Suprapubic skin (tissue), 4 donors: ENCODE data around the gene CCS. TPM values are rescaled to one million over a fixed set of nuclear protein-coding genes. Genes with fewer than 3 reads are reported as not detected.
"Not testable (repeated sequence)": the region's sequence is repeated elsewhere in the genome, so short reads cannot be mapped to it uniquely, and the experiment has no call there.

Source experiments
- DNase-seq, 2 donors: peaks; one replicate each; pipeline ENCODE4 v3.0.0-alpha.2; 2019; ENCODE audit warnings: low spot score in 2 of 2
- H3K27ac ChIP-seq: fragments of 200-600 bp; sonication (generic); one replicate; pipeline ENCODE4 v1.5.1; 2019
- H3K27me3 ChIP-seq: fragments of 200-600 bp; sonication (generic); one replicate; pipeline ENCODE4 v1.5.1; 2019
- H3K36me3 ChIP-seq: fragments of 200-600 bp; sonication (generic); one replicate; pipeline ENCODE4 v1.5.1; 2019
- H3K4me1 ChIP-seq: fragments of 200-600 bp; sonication (generic); one replicate; pipeline ENCODE4 v1.5.1; 2019
- H3K4me3 ChIP-seq: fragments of 200-600 bp; sonication (generic); one replicate; pipeline ENCODE4 v1.5.1; 2019; ENCODE audit warnings: mild to moderate bottlenecking
- H3K9me3 ChIP-seq: fragments of 200-600 bp; sonication (generic); one replicate; pipeline ENCODE4 v1.5.1; 2019
- EP300 ChIP-seq: sonication (generic); formaldehyde crosslinking; IDR thresholded peaks from one replicate; pipeline ENCODE4 v1.6.1; 2017; ENCODE audit warnings: antibody characterized with exemption
- POLR2A ChIP-seq, 2 donors: fragments of 450-650 bp; IDR thresholded peaks; one replicate each; pipeline ENCODE4 v1.6.1; 2017; ENCODE audit warnings: antibody characterized with exemption in 2 of 2, mild to moderate bottlenecking in 2 of 2, moderate library complexity in 2 of 2
- POLR2AphosphoS5 ChIP-seq, 3 donors: sonication (generic); formaldehyde crosslinking; IDR thresholded peaks; one replicate each; pipeline ENCODE4 v1.6.1; 2017; ENCODE audit warnings: antibody characterized with exemption in 3 of 3
- WGBS: methylation state at CpG from one replicate; pipeline ENCODE4 v1.1.5; 2018; 5-methylcytosine and 5-hydroxymethylcytosine counted together
- total RNA-seq, 4 donors: library from RNA; depleted of rRNA; stranded (reverse); fragments of >200 nt; gene quantifications; one replicate each; pipeline ENCODE4 v1.1.0, GENCODE V29; 2016
- TF ChIP-seq, protein P1 (sequence below), 2 donors: fragments of 200-600 bp in 1 of 2; fragments of 450-650 bp in 1 of 2; sonication (generic) in 1 of 2; IDR thresholded peaks; one replicate each; pipeline ENCODE4 v1.5.1; 2016 to 2019; ENCODE audit warnings: antibody characterized with exemption in 2 of 2, mild to moderate bottlenecking in 1 of 2, moderate library complexity in 1 of 2

CCS gene
- total RNA-seq = 10 to 100 TPM; 14.1 to 36.3 (median 20.2) TPM

DNA sequence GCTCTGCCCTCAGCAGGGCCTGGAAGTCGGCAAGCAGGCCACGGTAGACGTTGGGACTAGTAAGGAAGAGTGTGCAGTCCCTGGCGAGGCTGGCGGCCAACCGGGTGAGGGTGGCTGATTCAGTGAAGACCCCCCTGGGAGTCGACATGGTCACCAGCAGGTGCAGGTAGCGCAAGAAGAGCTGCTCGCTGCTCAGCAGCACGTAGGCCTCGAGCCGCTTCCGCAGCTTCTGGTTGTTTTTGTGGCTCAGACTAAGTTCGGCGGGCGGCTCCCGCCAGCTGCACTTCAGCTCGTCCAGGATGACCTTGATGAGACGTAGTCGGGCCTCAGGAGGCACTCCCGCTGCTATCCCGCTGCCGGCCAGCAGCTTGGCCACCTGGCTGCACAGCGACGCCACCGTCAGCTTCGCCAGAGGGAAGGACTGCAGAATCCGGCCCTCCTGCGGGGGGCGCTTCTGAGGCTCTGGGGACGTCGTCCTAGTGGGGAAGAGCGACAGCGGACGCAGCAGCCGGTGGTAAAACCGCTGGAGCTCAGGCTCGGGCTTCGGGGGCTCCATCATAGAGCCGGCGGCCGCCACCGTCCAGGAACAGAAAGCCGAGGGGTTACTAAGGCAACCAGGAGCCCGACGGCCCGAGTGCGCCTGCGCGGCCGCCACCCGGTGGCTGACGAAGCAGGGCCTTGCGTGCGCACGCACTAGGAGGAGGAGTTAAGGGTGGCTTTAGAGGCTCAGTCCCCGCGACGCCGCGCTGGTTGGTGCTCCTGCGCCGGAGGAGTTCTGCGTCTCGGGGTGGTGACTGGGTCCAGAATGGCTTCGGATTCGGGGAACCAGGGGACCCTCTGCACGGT lies at the start of gene CCS, which contains the start of gene CCDC87:
Gene CCS (plus strand): TSS at position 729 of the 846 bp plus-strand sequence. CDS start 77 bp downstream, at position 806.
Gene CCDC87 (minus strand): TSS at position 607 of the 846 bp plus-strand sequence. CDS start 48 bp downstream, at position 559.
- H3K36me3 ChIP-seq = no peaks in the 10 kb centered on the region
- peak within 1 kb of the TSS; percentile 66 for H3K27ac ChIP-seq
- 29% methylated on average over 41 of the region's 68 CpGs for WGBS
- peak within 1 kb of the TSS; percentile 65 for H3K4me3 ChIP-seq
- no peaks in the 10 kb centered on the region for H3K9me3 ChIP-seq
- no peaks in the 10 kb centered on the region for H3K27me3 ChIP-seq
- TF ChIP-seq POLR2A (IDR thresholded peaks at IDR 0.05) (peak in 1 of 2 donors; percentile 75), POLR2AphosphoS5 (IDR thresholded peaks at IDR 0.05) (peak in 1 of 3 donors; percentile 58), EP300 (no peak)
- TF ChIP-seq, protein P1, sequence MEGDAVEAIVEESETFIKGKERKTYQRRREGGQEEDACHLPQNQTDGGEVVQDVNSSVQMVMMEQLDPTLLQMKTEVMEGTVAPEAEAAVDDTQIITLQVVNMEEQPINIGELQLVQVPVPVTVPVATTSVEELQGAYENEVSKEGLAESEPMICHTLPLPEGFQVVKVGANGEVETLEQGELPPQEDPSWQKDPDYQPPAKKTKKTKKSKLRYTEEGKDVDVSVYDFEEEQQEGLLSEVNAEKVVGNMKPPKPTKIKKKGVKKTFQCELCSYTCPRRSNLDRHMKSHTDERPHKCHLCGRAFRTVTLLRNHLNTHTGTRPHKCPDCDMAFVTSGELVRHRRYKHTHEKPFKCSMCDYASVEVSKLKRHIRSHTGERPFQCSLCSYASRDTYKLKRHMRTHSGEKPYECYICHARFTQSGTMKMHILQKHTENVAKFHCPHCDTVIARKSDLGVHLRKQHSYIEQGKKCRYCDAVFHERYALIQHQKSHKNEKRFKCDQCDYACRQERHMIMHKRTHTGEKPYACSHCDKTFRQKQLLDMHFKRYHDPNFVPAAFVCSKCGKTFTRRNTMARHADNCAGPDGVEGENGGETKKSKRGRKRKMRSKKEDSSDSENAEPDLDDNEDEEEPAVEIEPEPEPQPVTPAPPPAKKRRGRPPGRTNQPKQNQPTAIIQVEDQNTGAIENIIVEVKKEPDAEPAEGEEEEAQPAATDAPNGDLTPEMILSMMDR (IDR thresholded peaks at IDR 0.05) = peak; percentile 57 to 77
- peaks cover 30% of the 10 kb centered on the region for H3K4me1 ChIP-seq
- DNase-seq = peak; percentile 99

GRCh38 chr11:66543263-66544107 lies 49.5 kb upstream of the CCS start:
- Histone ChIP-seq H3K36me3 (peaks cover 33% of the 10 kb centered on the region), H3K9me3 (no peaks in the 10 kb centered on the region), H3K4me1 (peaks cover 36% of the 10 kb centered on the region), H3K4me3 (no peak overlapping the region), H3K27ac (no peak overlapping the region), H3K27me3 (no peaks in the 10 kb centered on the region)
- 53% methylated on average over 10 of the region's 26 CpGs for WGBS
- no peak for TF ChIP-seq EP300
- TF ChIP-seq, protein P1 (IDR thresholded peaks at IDR 0.05) = no peak
- TF ChIP-seq POLR2AphosphoS5 (IDR thresholded peaks at IDR 0.05) = no peak
- TF ChIP-seq POLR2A (IDR thresholded peaks at IDR 0.05) = no peak
- no peak for DNase-seq

DNA sequence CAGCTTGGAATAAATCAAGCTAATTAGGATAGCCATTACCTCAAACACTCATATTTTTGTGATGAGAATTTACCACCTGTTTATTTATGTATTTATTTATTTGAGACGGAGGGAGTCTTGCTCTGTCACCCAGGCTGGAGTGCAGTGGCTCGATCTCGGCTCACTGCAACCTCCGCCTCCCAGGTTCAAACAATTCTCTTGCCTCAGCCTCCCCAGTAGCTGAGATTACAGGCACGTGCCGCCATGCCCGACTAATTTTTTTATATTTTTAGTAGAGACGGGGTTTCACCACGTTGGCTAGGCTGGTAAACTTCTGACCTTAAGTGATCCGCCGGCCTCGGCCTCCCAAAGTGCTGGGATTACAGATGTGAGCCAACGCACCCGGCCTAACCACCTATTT lies 48.0 kb upstream of the CCS start:
- not testable (repeated sequence) for H3K27ac ChIP-seq, H3K27me3 ChIP-seq, H3K9me3 ChIP-seq, DNase-seq
- peak overlapping the region; percentile 73 for H3K4me3 ChIP-seq
- WGBS = 64% methylated on average over 14 of the region's 14 CpGs
- H3K36me3 ChIP-seq = peaks cover 22% of the 10 kb centered on the region
- H3K4me1 ChIP-seq = peaks cover 36% of the 10 kb centered on the region

GRCh38 chr11:66545701-66546367 lies 47.2 kb upstream of the CCS start, which contains the start of gene ZDHHC24:
ZDHHC24 (minus strand) TSS chr11:66546048; CDS start chr11:66546003, 45 bp downstream.
- no peaks in the 10 kb centered on the region for H3K9me3 ChIP-seq
- peaks cover 36% of the 10 kb centered on the region for H3K4me1 ChIP-seq
- TF ChIP-seq POLR2AphosphoS5 (IDR thresholded peaks at IDR 0.05) (peak in 1 of 3 donors; percentile 87), EP300 (no peak), POLR2A (IDR thresholded peaks at IDR 0.05) (peak in 1 of 2 donors; percentile 36)
- TF ChIP-seq, protein P1 (IDR thresholded peaks at IDR 0.05) = no peak
- no peaks in the 10 kb centered on the region for H3K27me3 ChIP-seq
- H3K27ac ChIP-seq = peak within 1 kb of the TSS; percentile 53
- H3K4me3 ChIP-seq = peak within 1 kb of the TSS; percentile 73
- H3K36me3 ChIP-seq = peaks cover 22% of the 10 kb centered on the region
- WGBS = 0% methylated on average over 26 of the region's 71 CpGs
- peak; percentile 97 to 98 for DNase-seq

- Histone ChIP-seq H3K36me3 (peaks cover 17% of the 10 kb centered on the region), H3K27ac (peak within 1 kb of the TSS; percentile 53), H3K27me3 (no peaks in the 10 kb centered on the region), H3K4me1 (peaks cover 36% of the 10 kb centered on the region), H3K9me3 (no peaks in the 10 kb centered on the region), H3K4me3 (peak within 1 kb of the TSS; percentile 73)
- 0% methylated on average over 21 of the region's 37 CpGs for WGBS
- TF ChIP-seq POLR2A (IDR thresholded peaks at IDR 0.05) (no peak), POLR2AphosphoS5 (IDR thresholded peaks at IDR 0.05) (no peak), EP300 (no peak)
- TF ChIP-seq, protein P1 (IDR thresholded peaks at IDR 0.05) = no peak
- no peak for DNase-seq
These were observed 46.5 kb upstream of the CCS start, which contains the start of gene ACTN3 for GRCh38 chr11:66546368-66546965. ACTN3 (plus strand) TSS chr11:66546903; CDS start chr11:66546938, 35 bp downstream.
